ENCODE data around the gene WBP2.

WBP2 gene

DNA sequence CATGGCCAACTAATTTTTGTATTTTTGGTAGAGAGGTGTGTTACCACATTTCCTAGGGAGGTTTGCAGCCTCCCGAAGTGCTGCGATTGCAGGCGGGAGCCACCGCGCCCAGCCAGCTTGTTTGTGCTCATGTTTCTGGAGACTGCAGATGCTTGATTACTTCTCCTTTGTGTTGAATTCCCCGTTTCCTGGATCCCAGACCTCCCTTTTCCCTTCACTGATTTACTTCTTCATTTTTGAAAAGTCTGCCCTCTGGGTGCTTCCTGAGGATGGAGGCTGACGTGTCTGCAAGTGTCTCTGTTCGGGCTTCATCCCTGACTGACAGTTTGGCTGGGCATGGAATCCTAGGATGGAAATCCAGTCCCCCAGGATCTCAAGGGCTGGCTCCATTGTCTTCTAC, 30.3 kb upstream of the WBP2 start:
- no peak for DNase-seq (ENCODE audit: low read depth)
- H3K4me3 ChIP-seq (ENCODE audit: control insufficient read depth, low read depth, low read length) = no peak overlapping the region
- TF ChIP-seq, protein P1, sequence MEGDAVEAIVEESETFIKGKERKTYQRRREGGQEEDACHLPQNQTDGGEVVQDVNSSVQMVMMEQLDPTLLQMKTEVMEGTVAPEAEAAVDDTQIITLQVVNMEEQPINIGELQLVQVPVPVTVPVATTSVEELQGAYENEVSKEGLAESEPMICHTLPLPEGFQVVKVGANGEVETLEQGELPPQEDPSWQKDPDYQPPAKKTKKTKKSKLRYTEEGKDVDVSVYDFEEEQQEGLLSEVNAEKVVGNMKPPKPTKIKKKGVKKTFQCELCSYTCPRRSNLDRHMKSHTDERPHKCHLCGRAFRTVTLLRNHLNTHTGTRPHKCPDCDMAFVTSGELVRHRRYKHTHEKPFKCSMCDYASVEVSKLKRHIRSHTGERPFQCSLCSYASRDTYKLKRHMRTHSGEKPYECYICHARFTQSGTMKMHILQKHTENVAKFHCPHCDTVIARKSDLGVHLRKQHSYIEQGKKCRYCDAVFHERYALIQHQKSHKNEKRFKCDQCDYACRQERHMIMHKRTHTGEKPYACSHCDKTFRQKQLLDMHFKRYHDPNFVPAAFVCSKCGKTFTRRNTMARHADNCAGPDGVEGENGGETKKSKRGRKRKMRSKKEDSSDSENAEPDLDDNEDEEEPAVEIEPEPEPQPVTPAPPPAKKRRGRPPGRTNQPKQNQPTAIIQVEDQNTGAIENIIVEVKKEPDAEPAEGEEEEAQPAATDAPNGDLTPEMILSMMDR (conservative IDR thresholded peaks at IDR 0.05; ENCODE audit: control insufficient read depth, insufficient read depth, low read depth, low read length) = no peak

DNA sequence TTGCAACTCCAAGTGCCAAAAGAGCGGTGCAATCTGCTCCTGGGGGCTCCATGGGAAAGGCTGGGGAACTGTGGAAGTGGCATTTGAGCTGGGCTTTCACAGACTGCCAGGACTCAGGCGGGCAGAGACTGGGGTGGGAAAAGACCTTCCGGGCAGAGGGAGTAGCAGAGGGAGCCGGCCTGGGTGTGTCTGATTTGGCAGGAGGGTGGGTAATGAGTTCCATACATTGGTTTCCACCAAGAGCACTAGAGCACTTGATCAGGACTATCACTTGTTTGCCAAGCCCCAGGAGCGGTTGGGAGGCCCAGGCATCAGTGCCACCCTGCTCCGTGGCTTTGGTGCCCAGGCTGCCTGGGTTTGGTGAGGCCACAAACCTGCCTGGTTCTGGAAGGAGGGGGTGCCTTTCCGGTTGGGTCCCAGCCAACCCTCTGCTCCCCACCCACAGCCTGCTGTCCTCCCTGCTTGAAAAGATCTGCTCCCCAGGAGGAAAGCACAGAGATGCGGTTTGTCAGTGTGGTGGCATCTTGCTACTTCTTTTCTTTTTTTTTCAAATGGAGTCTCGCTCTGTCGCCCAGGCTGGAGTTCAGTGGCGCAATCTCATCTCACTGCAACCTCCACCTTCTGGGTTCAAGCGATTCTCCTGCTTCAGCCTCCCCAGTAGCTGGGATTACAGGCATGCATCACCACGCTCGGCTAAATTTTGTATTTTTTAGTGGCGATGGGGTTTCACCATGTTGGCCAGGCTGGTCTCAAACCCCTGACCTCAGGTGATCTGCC, 26.7 kb upstream of the WBP2 start:
- no peak for DNase-seq (ENCODE audit: low read depth)
- TF ChIP-seq, protein P1 (conservative IDR thresholded peaks at IDR 0.05; ENCODE audit: control insufficient read depth, insufficient read depth, low read depth, low read length) = no peak
- no peak overlapping the region for H3K4me3 ChIP-seq (ENCODE audit: control insufficient read depth, low read depth, low read length)

DNA sequence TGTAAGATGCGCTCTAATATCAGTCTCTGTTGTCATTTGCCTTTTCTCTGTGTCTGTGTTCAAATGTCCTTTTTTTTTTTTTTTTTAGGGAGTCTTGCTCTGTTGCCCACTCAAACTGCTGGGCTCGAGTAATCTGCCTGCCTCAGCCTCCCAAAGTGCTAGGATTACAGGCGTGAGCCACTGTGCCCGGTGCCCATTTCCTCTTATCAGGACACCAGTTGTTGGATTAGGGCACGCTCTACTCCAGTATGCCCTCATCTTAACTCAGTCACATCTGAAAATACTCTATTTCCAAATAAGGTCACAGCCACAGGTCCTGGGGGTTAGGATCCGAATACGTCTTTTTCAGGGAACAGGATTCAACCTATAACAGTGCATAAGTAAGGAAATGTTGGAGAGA, 25.1 kb upstream of the WBP2 start:
- H3K4me3 ChIP-seq (ENCODE audit: control insufficient read depth, low read depth, low read length) = no peak overlapping the region
- TF ChIP-seq, protein P1 (conservative IDR thresholded peaks at IDR 0.05; ENCODE audit: control insufficient read depth, insufficient read depth, low read depth, low read length) = no peak
- no peak for DNase-seq (ENCODE audit: low read depth)

DNA sequence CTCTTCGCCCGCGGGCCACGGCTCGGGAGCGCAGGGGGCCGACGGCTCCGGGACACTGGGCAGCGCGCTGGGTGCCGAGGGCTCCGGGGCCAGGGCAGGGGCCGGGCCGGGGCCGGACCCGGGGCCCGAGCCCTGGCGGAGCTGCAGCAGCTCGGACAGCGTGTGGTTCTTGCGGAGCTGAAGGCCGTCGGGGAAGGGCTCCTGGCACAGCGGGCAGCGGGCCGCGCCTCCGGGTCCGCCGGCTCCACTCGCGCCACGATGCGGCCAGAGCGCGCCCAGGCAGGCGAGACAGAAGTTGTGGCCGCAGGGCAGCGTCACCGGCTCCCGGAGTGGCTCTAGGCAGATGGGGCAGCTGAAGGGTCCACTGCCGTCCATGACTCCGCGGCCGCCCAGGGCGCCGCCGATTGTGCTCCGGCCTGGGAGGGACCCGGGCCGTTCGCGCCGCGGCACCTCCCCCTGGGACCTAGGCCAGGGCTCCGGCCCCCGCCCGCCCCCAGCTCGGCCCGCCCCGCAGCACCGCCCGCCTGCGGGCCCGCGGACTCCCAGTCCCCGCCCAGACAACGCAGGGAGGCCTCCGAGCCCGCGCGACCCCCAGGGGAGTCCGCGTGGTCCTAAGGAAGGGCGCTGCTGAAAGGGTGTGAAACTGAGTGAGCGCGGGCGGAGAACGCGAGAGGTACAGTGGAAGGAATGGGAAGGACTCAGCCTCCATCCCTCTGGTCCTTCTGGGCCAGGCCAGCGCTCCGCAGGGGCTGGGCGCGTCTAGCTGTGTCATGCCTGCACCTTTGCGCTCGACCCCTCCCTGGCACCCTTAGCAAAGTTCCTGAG, 23.3 kb upstream of the WBP2 start, which contains the start of gene TRIM47:
Gene TRIM47, minus strand, starts transcription at position 408 of the 825 bp plus-strand sequence. Its CDS starts 33 bp downstream, at position 375.
- peak; percentile 46 for DNase-seq (ENCODE audit: low read depth)
- peak within 1 kb of the TSS; percentile 61 for H3K4me3 ChIP-seq (ENCODE audit: control insufficient read depth, low read depth, low read length)
- TF ChIP-seq, protein P1 (conservative IDR thresholded peaks at IDR 0.05; ENCODE audit: control insufficient read depth, insufficient read depth, low read depth, low read length) = peak; percentile 20

DNA sequence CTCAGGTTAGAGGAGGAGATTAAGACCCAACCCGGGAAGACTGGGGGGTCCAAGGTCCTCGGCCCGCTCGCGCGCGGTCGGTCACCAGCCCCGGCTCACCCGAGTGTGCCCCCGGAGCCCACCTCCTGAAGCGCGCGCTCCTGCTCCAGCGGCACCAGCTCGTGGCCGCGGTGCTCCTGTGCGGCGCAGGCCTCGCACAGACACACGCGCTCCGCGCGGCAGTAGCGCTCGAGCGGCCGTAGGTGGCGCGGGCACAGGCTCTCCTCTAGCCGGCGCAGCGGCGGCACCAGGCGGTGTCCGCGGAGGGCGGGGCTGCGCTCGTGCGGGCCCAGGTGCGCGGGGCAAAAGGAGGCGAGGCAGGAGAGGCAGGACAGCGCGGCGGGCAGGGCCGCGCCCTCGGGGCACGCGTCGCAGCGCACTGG, 22.6 kb upstream of the WBP2 start:
- peak overlapping the region; percentile 61 for H3K4me3 ChIP-seq (ENCODE audit: control insufficient read depth, low read depth, low read length)
- TF ChIP-seq, protein P1 (conservative IDR thresholded peaks at IDR 0.05; ENCODE audit: control insufficient read depth, insufficient read depth, low read depth, low read length) = no peak
- peak; percentile 70 for DNase-seq (ENCODE audit: low read depth)

GRCh38 chr17:75876938-75877751, 22.0 kb upstream of the WBP2 start:
- H3K4me3 ChIP-seq (ENCODE audit: control insufficient read depth, low read depth, low read length) = peak overlapping the region; percentile 61
- peak; percentile 97 for DNase-seq (ENCODE audit: low read depth)
- TF ChIP-seq, protein P1 (conservative IDR thresholded peaks at IDR 0.05; ENCODE audit: control insufficient read depth, insufficient read depth, low read depth, low read length) = no peak
